ENCODE measurements around the gene PCNX2.

DNA sequence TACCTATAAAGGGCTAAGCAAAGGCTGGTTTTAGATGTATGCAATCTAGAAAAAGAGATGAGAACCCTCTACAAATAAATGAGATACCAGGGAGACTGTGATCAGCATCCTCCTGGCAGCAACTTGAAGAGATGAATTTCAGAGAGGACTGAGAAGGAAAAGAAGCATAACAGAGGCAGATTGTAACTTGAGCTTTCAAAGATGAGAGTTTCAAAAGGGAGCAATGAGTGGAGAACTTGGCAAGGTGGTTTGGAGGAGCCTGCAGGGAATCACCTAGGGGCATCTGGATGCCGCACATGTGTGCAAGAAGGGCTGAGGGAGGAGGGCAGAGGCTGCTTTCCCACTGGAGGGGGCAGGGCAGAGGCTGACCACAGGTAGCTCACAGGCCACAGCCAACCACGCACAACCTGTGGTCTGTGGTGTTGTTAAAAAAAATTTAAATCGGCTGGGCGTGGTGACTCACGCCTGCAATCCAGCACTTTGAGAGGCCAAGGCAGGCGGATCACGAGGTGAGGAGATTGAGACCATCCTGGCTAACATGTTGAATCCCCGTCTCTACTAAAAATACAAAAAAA is 50.2 kb downstream of the PCNX2 start:
- TF ChIP-seq, protein P1, sequence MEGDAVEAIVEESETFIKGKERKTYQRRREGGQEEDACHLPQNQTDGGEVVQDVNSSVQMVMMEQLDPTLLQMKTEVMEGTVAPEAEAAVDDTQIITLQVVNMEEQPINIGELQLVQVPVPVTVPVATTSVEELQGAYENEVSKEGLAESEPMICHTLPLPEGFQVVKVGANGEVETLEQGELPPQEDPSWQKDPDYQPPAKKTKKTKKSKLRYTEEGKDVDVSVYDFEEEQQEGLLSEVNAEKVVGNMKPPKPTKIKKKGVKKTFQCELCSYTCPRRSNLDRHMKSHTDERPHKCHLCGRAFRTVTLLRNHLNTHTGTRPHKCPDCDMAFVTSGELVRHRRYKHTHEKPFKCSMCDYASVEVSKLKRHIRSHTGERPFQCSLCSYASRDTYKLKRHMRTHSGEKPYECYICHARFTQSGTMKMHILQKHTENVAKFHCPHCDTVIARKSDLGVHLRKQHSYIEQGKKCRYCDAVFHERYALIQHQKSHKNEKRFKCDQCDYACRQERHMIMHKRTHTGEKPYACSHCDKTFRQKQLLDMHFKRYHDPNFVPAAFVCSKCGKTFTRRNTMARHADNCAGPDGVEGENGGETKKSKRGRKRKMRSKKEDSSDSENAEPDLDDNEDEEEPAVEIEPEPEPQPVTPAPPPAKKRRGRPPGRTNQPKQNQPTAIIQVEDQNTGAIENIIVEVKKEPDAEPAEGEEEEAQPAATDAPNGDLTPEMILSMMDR (conservative IDR thresholded peaks at IDR 0.05; ENCODE audit: low read depth in 2 of 2) = no peak
- TF ChIP-seq JUNB (IDR thresholded peaks at IDR 0.05; ENCODE audit: unreplicated experiment) (no peak), POLR2AphosphoS5 (IDR thresholded peaks at IDR 0.05; ENCODE audit: low read depth) (no peak), EZH2 (IDR thresholded peaks at IDR 0.05; ENCODE audit: low read depth, unreplicated experiment) (no peak), CREB1 (CRISPR knock-in tag; IDR thresholded peaks at IDR 0.05; ENCODE audit: low read depth) (no peak), STAT1 (IDR thresholded peaks at IDR 0.05; ENCODE audit: unreplicated experiment) (no peak), ZNF331 (CRISPR knock-in tag; IDR thresholded peaks at IDR 0.05; ENCODE audit: low read depth) (no peak), REST (IDR thresholded peaks at IDR 0.05; ENCODE audit: unreplicated experiment) (no peak), EZH2phosphoT487 (IDR thresholded peaks at IDR 0.05; ENCODE audit: unreplicated experiment) (no peak), NANOG (IDR thresholded peaks at IDR 0.05; ENCODE audit: borderline replicate concordance) (no peak)
